Thoracic aorta (tissue), 2 donors: Measurements from ENCODE around the gene KRTAP17-1. TPM values are rescaled to one million over a fixed set of nuclear protein-coding genes. Genes with fewer than 3 reads are reported as not detected.
"Not testable (repeated sequence)": the region's sequence is repeated elsewhere in the genome, so short reads cannot be mapped to it uniquely, and the experiment has no call there.

ENCODE experiments used
- ATAC-seq: fragments of 150-250 bp; one replicate; pipeline ENCODE4 v1.8.0; 2017; ENCODE audit warnings: low read depth; ENCODE audit not compliant: insufficient number of reproducible peaks, low FRiP score
- DNase-seq: peaks from one replicate; pipeline ENCODE4 v3.0.0-alpha.2; 2020; ENCODE audit warnings: low spot score
- H3K27ac ChIP-seq, 2 donors: fragments of 200-600 bp; sonication (generic); 1 replicate in 1 of 2; 2 replicates in 1 of 2; pipeline ENCODE4 v1.5.1; 2016; ENCODE audit warnings: mild to moderate bottlenecking in 2 of 2, moderate library complexity in 2 of 2
- H3K27me3 ChIP-seq: fragments of 200-600 bp; sonication (generic); replicated peaks from 2 replicates; pipeline ENCODE4 v1.6.0; 2016; ENCODE audit warnings: mild to moderate bottlenecking; ENCODE audit not compliant: insufficient read depth
- H3K36me3 ChIP-seq: fragments of 200-600 bp; sonication (generic); one replicate; pipeline ENCODE4 v1.5.1; 2016
- H3K4me1 ChIP-seq, 2 donors: fragments of 200-600 bp; sonication (generic); 1 replicate in 1 of 2; 2 replicates in 1 of 2; pipeline versions ENCODE4 v1.5.1 to v1.6.0; 2016; ENCODE audit warnings: low read depth in 2 of 2, mild to moderate bottlenecking in 1 of 2; ENCODE audit not compliant: control insufficient read depth in 1 of 2
- H3K4me3 ChIP-seq: fragments of 200-600 bp; sonication (generic); 2 replicates; pipeline ENCODE4 v1.5.1; 2016; ENCODE audit warnings: mild to moderate bottlenecking
- H3K9me3 ChIP-seq: fragments of 200-600 bp; sonication (generic); 2 replicates; pipeline ENCODE4 v1.5.1; 2016
- total RNA-seq, 2 donors: library from RNA; depleted of rRNA; stranded (reverse); fragments of >200 nt; gene quantifications; one replicate each; pipeline versions ENCODE4 v1.1.0 to v1.2.3, GENCODE V29; 2016
- TF ChIP-seq, protein P1 (sequence below): fragments of 200-600 bp; sonication (generic); IDR thresholded peaks from one replicate; pipeline ENCODE4 v1.5.1; 2019; ENCODE audit warnings: antibody characterized with exemption

Gene KRTAP17-1
- total RNA-seq, 2 donors from 2014 or later = not detected

DNA sequence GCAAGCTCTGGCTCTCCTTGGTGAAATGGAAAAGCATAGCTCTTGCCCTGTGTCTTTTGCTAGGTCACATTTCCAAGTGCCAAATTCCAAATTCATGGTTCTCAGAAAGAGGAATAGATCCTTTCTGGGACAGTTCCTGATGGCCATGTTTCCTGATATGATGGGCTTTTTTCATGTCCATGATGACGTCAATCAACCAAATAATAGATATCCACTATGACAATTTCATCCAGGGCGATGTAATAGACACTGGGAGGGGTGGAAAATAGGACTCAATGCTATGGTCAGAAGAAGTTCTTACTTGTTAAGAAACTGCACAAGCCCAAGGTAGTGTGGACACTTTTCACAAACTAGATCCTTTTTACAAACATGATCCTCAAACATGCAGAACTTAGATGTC is 35.7 kb upstream of the KRTAP17-1 start:
- no peaks in the 10 kb centered on the region for H3K27me3 ChIP-seq
- DNase-seq = no peak
- TF ChIP-seq, protein P1, sequence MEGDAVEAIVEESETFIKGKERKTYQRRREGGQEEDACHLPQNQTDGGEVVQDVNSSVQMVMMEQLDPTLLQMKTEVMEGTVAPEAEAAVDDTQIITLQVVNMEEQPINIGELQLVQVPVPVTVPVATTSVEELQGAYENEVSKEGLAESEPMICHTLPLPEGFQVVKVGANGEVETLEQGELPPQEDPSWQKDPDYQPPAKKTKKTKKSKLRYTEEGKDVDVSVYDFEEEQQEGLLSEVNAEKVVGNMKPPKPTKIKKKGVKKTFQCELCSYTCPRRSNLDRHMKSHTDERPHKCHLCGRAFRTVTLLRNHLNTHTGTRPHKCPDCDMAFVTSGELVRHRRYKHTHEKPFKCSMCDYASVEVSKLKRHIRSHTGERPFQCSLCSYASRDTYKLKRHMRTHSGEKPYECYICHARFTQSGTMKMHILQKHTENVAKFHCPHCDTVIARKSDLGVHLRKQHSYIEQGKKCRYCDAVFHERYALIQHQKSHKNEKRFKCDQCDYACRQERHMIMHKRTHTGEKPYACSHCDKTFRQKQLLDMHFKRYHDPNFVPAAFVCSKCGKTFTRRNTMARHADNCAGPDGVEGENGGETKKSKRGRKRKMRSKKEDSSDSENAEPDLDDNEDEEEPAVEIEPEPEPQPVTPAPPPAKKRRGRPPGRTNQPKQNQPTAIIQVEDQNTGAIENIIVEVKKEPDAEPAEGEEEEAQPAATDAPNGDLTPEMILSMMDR = no peak
- ATAC-seq = no peak
- no peak overlapping the region for H3K4me3 ChIP-seq
- H3K27ac ChIP-seq = no peak overlapping the region
- no peaks in the 10 kb centered on the region for H3K36me3 ChIP-seq
- no peaks in the 10 kb centered on the region for H3K4me1 ChIP-seq
- no peaks in the 10 kb centered on the region for H3K9me3 ChIP-seq

DNA sequence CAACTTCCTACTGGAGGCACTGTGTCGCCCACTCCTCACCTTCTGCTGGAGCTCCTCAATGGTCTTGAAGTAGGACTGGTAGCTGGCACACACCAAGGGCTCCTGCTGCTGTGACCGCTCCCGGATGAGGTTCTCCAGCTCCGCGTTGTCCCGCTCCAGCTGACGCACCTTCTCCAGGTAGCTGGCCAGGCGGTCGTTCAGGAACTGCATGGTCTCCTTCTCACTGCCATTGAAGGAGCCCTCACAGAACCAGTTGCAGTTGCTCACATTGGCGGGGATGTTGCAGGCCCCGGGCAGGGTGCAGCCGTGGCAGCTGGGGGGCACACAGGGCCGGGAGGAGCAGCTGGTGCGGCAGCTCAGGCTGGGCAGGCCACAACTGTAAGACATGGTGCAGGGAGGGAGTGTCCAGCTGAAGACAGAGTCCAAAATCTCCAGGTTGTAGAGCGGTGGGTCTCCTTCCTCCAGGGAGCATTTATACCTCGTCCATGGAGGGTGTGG is 34.9 kb upstream of the KRTAP17-1 start, which contains the start of gene KRT33A:
KRT33A (minus strand) TSS at position 448 of the 498 bp plus-strand sequence; CDS start at position 387, 61 bp downstream.
- not testable (repeated sequence) for ATAC-seq, H3K9me3 ChIP-seq, H3K36me3 ChIP-seq, DNase-seq, H3K4me3 ChIP-seq, H3K4me1 ChIP-seq, H3K27ac ChIP-seq, H3K27me3 ChIP-seq

DNA sequence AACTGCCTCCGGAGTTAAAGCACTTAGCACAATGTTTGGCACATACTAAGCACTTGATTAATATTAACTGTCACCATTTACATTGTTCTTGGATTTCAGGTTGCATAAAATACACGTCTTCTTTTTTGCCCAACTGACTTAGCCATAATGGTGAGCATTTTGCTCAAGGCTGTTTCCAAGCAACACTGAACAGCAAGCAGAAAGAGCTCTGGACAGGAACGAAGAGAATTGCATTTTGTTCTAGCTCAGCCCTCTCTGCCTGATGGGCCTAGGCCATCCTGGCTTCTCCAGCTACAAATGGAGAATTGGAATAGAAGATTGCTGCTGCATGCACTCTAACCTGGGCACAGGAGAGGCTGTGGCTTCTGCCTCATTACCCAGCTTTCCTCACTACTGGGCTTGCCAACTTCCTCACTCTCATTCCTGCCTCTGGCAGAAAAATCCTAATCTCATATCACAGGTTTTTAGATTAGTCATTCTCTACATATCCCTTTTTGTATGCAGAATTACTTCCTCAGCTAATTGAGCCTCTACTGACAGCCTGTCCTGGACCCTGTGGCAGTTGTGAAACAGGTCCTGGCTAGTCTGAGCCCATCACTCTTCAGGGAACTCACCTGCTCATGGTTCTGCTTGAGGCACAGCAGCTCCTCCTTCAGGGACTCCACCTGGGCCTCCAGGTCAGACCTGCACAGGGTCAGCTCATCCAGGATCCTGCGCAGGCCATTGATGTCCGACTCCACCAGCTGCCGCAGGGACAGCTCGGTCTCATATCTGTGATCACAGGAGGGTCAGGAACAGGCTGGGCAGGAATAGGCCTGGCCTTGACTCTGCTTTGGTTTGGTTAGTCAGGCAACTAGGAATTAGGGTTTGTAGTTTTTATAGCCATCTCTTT is 32.6 kb upstream of the KRTAP17-1 start:
- no peaks in the 10 kb centered on the region for H3K27me3 ChIP-seq
- TF ChIP-seq, protein P1 = no peak
- no peaks in the 10 kb centered on the region for H3K9me3 ChIP-seq
- no peak for ATAC-seq
- no peak for DNase-seq
- no peaks in the 10 kb centered on the region for H3K4me1 ChIP-seq
- H3K36me3 ChIP-seq = no peaks in the 10 kb centered on the region
- H3K4me3 ChIP-seq = no peak overlapping the region
- H3K27ac ChIP-seq = no peak overlapping the region

DNA sequence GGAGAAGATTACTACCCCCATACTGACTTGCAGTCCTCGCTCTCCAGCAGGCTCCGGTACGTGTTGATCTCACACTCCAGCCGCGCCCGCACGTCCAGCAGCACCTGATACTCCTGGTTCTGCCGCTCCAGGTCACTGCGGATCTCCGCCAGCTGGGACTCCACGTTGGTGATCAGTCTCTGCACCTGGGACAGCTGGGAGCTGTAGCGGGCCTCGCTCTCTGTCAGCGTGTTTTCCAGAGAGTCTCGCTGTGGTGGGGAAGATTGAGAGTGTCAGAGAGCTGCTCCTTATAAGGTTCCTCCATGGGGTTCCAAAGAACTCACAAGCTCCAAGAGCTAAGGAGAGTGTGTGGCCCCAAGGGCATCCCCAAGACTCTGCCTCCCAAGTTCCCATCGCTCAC is 30.9 kb upstream of the KRTAP17-1 start:
- not testable (repeated sequence) for ATAC-seq, H3K27ac ChIP-seq, H3K36me3 ChIP-seq, DNase-seq, H3K27me3 ChIP-seq, H3K9me3 ChIP-seq, H3K4me3 ChIP-seq, H3K4me1 ChIP-seq

GRCh38 chr17:41345992-41346391 is 30.5 kb upstream of the KRTAP17-1 start:
- TF ChIP-seq, protein P1 = no peak

DNA sequence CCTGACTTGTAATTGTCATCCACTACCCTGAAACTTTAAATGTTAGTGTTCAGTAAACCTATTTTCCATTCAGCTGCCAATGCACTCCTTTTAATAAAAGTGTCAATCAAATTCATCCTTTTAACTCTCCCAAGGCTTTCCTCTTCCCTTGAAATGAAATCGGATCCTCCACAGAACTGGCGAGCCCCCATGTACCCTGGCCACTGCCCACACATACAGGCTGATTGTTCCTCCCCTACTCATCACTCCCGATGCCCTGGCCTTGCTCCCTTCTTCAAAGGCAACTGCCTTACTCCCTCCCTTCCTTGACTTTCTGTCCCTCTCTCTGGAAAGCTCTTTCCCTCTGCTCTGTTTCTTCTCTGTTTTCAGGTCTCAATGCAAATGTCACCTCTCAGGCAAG is 27.5 kb upstream of the KRTAP17-1 start:
- no peak overlapping the region for H3K4me3 ChIP-seq
- DNase-seq (no peak), ATAC-seq (no peak)
- H3K9me3 ChIP-seq = no peaks in the 10 kb centered on the region
- no peaks in the 10 kb centered on the region for H3K4me1 ChIP-seq
- no peaks in the 10 kb centered on the region for H3K36me3 ChIP-seq
- no peak overlapping the region for H3K27ac ChIP-seq
- TF ChIP-seq, protein P1 = no peak
- no peaks in the 10 kb centered on the region for H3K27me3 ChIP-seq

More at GRCh38 chr17:41345992-41346391, 30.5 kb upstream of the KRTAP17-1 start:
- no peak overlapping the region for H3K4me3 ChIP-seq
- ATAC-seq (no peak), DNase-seq (no peak)
- no peaks in the 10 kb centered on the region for H3K36me3 ChIP-seq
- no peak overlapping the region for H3K27ac ChIP-seq
- H3K27me3 ChIP-seq = no peaks in the 10 kb centered on the region
- no peaks in the 10 kb centered on the region for H3K4me1 ChIP-seq
- no peaks in the 10 kb centered on the region for H3K9me3 ChIP-seq
